Activated T-cell treated with anti-CD3 and anti-CD28 coated beads for 48 hours (primary cell): Measurements from ENCODE around the gene SYNC.
"Not testable (repeated sequence)": the region's sequence is repeated elsewhere in the genome, so short reads cannot be mapped to it uniquely, and the experiment has no call there.

Experiments used
- DNase-seq: peaks from one replicate; pipeline ENCODE4 v3.0.0-alpha.2; 2020; ENCODE audit warnings: low read depth

Gene SYNC

GRCh38 chr1:32693455-32694174 lies 9.0 kb downstream of the SYNC start:
- no peak for DNase-seq

- DNase-seq: no peak
Measured at GRCh38 chr1:32686387-32686786, 16.2 kb downstream of the SYNC start.

- no peak for DNase-seq
Measured at GRCh38 chr1:32685498-32685897, 17.1 kb downstream of the SYNC start.

GRCh38 chr1:32684167-32684811 lies 18.3 kb downstream of the SYNC start:
- no peak for DNase-seq

GRCh38 chr1:32683397-32683796 lies 19.2 kb downstream of the SYNC start:
- no peak for DNase-seq

- no peak for DNase-seq
Measured at GRCh38 chr1:32681999-32682398, 20.6 kb downstream of the SYNC start.

- no peak for DNase-seq
Measured at GRCh38 chr1:32681509-32681908, 21.1 kb downstream of the SYNC start.

GRCh38 chr1:32680642-32681041 lies 21.9 kb downstream of the SYNC start:
- DNase-seq: no peak

- DNase-seq: not testable (repeated sequence)
Measured at GRCh38 chr1:32679993-32680392, 22.6 kb downstream of the SYNC start.

- no peak for DNase-seq
Measured at GRCh38 chr1:32676945-32677344, 25.6 kb downstream of the SYNC start.

- not testable (repeated sequence) for DNase-seq
Measured at GRCh38 chr1:32668716-32669115, 33.9 kb downstream of the SYNC start.

GRCh38 chr1:32666901-32667566 lies 35.5 kb downstream of the SYNC start:
- no peak for DNase-seq

- DNase-seq: no peak
Measured at GRCh38 chr1:32665915-32666314, 36.7 kb downstream of the SYNC start.

GRCh38 chr1:32659581-32659980 lies 43.0 kb downstream of the SYNC start:
- DNase-seq: no peak

- DNase-seq: no peak
Measured at GRCh38 chr1:32652244-32652962, 50.2 kb downstream of the SYNC start.

GRCh38 chr1:32651461-32652073 lies 51.0 kb downstream of the SYNC start:
- no peak for DNase-seq

GRCh38 chr1:32650752-32651460 lies 51.7 kb downstream of the SYNC start, which contains the start of gene RBBP4:
TSS of gene RBBP4 (plus strand) at chr1:32651208. CDS start at chr1:32651307, 99 bp downstream.
- DNase-seq: peak; percentile 99

- DNase-seq: peak; percentile 80
Measured at GRCh38 chr1:32650248-32650751, 52.3 kb downstream of the SYNC start, which contains the start of gene ZBTB8OS. TSS of gene ZBTB8OS (minus strand) at chr1:32650550. CDS start at chr1:32650529, 21 bp downstream.

- no peak for DNase-seq
Measured at GRCh38 chr1:32647308-32648134, 55.0 kb downstream of the SYNC start.

- no peak for DNase-seq
Measured at GRCh38 chr1:32644426-32644825, 58.1 kb downstream of the SYNC start.
